Measurements from ENCODE around the gene OMP. TPM values are rescaled to one million over a fixed set of nuclear protein-coding genes. Genes with fewer than 3 reads are reported as not detected.

Gene OMP
- total RNA-seq, 1 experiment from 2014 or later = not detected

- Mint-ChIP-seq H3K4me3 (ENCODE audit: unreplicated experiment) (no peak overlapping the region), H3K27ac (ENCODE audit: low read depth, unreplicated experiment) (no peak overlapping the region), H3K27me3 (ENCODE audit: insufficient read depth, unreplicated experiment) (peaks cover 13% of the 10 kb centered on the region), H3K9me3 (ENCODE audit: unreplicated experiment) (no peaks in the 10 kb centered on the region), H3K4me1 (ENCODE audit: insufficient read depth, unreplicated experiment) (no peaks in the 10 kb centered on the region), H3K36me3 (ENCODE audit: insufficient read depth, unreplicated experiment) (no peaks in the 10 kb centered on the region)
- POLR2A ChIA-PET = no interaction called here
- intact Hi-C loops (cut with micrococcal nuclease) = no loop called here
- no TSS peak for BruUV-seq (replicated peaks)
- TF ChIP-seq CTCF (IDR thresholded peaks at IDR 0.05; ENCODE audit: unreplicated experiment) = no peak
- no peak for DNase-seq (ENCODE audit: unreplicated experiment)
- CTCF ChIA-PET = interaction anchor here (0.6 to 4.9 kb wide), 3 partner anchors 15 to 27 kb away, joined by 3 to 37 read pairs (median 15); no protein-coding TSS in a partner anchor
Observed at GRCh38 chr11:77063407-77063806, 39.2 kb upstream of the OMP start.

GRCh38 chr11:77063861-77064260, 38.8 kb upstream of the OMP start:
- POLR2A ChIA-PET = no interaction called here
- no peak for TF ChIP-seq CTCF (IDR thresholded peaks at IDR 0.05; ENCODE audit: unreplicated experiment)
- intact Hi-C loops (cut with micrococcal nuclease) = no loop called here
- Mint-ChIP-seq H3K36me3 (ENCODE audit: insufficient read depth, unreplicated experiment) (no peaks in the 10 kb centered on the region), H3K27me3 (ENCODE audit: insufficient read depth, unreplicated experiment) (peaks cover 9% of the 10 kb centered on the region), H3K9me3 (ENCODE audit: unreplicated experiment) (no peaks in the 10 kb centered on the region), H3K4me3 (ENCODE audit: unreplicated experiment) (no peak overlapping the region), H3K4me1 (ENCODE audit: insufficient read depth, unreplicated experiment) (no peaks in the 10 kb centered on the region), H3K27ac (ENCODE audit: low read depth, unreplicated experiment) (no peak overlapping the region)
- CTCF ChIA-PET = interaction anchor here (0.6 to 4.9 kb wide), 4 partner anchors 16 to 27 kb away, joined by 3 to 37 read pairs (median 12); no protein-coding TSS in a partner anchor
- DNase-seq (ENCODE audit: unreplicated experiment) = no peak
- no TSS peak for BruUV-seq (replicated peaks)

GRCh38 chr11:77064648-77065217, 37.9 kb upstream of the OMP start:
- POLR2A ChIA-PET = no interaction called here
- CTCF ChIA-PET = interaction anchor here (0.7 to 4.9 kb wide), 5 partner anchors 11 to 145 kb away, joined by 3 to 37 read pairs (median 4); no protein-coding TSS in a partner anchor
- intact Hi-C loops (cut with micrococcal nuclease) = no loop called here

GRCh38 chr11:77065878-77066228, 36.8 kb upstream of the OMP start:
- Mint-ChIP-seq H3K27ac (ENCODE audit: low read depth, unreplicated experiment) (no peak overlapping the region), H3K9me3 (ENCODE audit: unreplicated experiment) (no peaks in the 10 kb centered on the region), H3K4me3 (ENCODE audit: unreplicated experiment) (peak overlapping the region; percentile 68), H3K4me1 (ENCODE audit: insufficient read depth, unreplicated experiment) (no peaks in the 10 kb centered on the region), H3K27me3 (ENCODE audit: insufficient read depth, unreplicated experiment) (no peaks in the 10 kb centered on the region), H3K36me3 (ENCODE audit: insufficient read depth, unreplicated experiment) (peaks cover 2% of the 10 kb centered on the region)
- no peak for DNase-seq (ENCODE audit: unreplicated experiment)
- POLR2A ChIA-PET = interaction anchor here (0.7 kb wide), 1 partner anchor 29 kb away, joined by 3 read pairs; no protein-coding TSS in a partner anchor
- CTCF ChIA-PET = interaction anchor here (0.6 to 4.9 kb wide), 4 partner anchors 12 to 52 kb away, joined by 3 to 37 read pairs (median 7); no protein-coding TSS in a partner anchor
- intact Hi-C loops (cut with micrococcal nuclease) = loop anchor here (1.0 kb wide), 1 partner anchor 25 kb away; no protein-coding TSS in a partner anchor
- TF ChIP-seq CTCF (IDR thresholded peaks at IDR 0.05; ENCODE audit: unreplicated experiment) = no peak
- BruUV-seq (replicated peaks) = no TSS peak

More at GRCh38 chr11:77064648-77065217, 37.9 kb upstream of the OMP start:
- Mint-ChIP-seq H3K4me1 (ENCODE audit: insufficient read depth, unreplicated experiment) (no peaks in the 10 kb centered on the region), H3K27ac (ENCODE audit: low read depth, unreplicated experiment) (no peak overlapping the region), H3K36me3 (ENCODE audit: insufficient read depth, unreplicated experiment) (no peaks in the 10 kb centered on the region), H3K9me3 (ENCODE audit: unreplicated experiment) (no peaks in the 10 kb centered on the region), H3K4me3 (ENCODE audit: unreplicated experiment) (no peak overlapping the region), H3K27me3 (ENCODE audit: insufficient read depth, unreplicated experiment) (no peaks in the 10 kb centered on the region)
- BruUV-seq (replicated peaks) = no TSS peak
- TF ChIP-seq CTCF (IDR thresholded peaks at IDR 0.05; ENCODE audit: unreplicated experiment) = no peak
- DNase-seq (ENCODE audit: unreplicated experiment) = no peak

All from MCF 10A (cell line).